Activated CD4-positive, alpha-beta memory T cell treated with anti-CD3 and anti-CD28 coated beads for 36 hours (primary cell): ENCODE data around the gene KCNA1. TPM values are rescaled to one million over a fixed set of nuclear protein-coding genes. Genes with fewer than 3 reads are reported as not detected.

Source experiments
- CTCF ChIA-PET: fragments of 350-600 bp; sonication (Branson Sonifier 250); formaldehyde crosslinking; loops from one replicate; lab custom pipeline; 2021; ENCODE audit warnings: antibody characterized with exemption, inconsistent platforms; lab: Charles Lee
- POLR2A ChIA-PET: fragments of 350-600 bp; sonication (Branson Sonifier 250); formaldehyde crosslinking; loops from one replicate; lab custom pipeline; 2021; ENCODE audit warnings: antibody characterized with exemption; lab: Charles Lee
- DNase-seq: peaks from one replicate; pipeline ENCODE4 v3.0.0-alpha.2; 2020
- H3K27ac Mint-ChIP-seq: one replicate; pipeline ENCODE4 v1.8.0; 2021; ENCODE audit warnings: mixed read lengths
- H3K27me3 Mint-ChIP-seq: one replicate; pipeline ENCODE4 v1.8.0; 2021; ENCODE audit warnings: mixed read lengths
- H3K36me3 Mint-ChIP-seq: one replicate; pipeline ENCODE4 v1.8.0; 2021; ENCODE audit warnings: mixed read lengths
- H3K4me1 Mint-ChIP-seq: one replicate; pipeline ENCODE4 v1.8.0; 2021; ENCODE audit warnings: low read depth, mixed read lengths
- H3K4me3 Mint-ChIP-seq: one replicate; pipeline ENCODE4 v1.8.0; 2021; ENCODE audit warnings: mild to moderate bottlenecking, mixed read lengths
- H3K9me3 Mint-ChIP-seq: one replicate; pipeline ENCODE4 v1.8.0; 2021; ENCODE audit warnings: mixed read lengths
- intact Hi-C: fragments of 100-400 bp; cut with micrococcal nuclease; formaldehyde crosslinking; loops from one replicate; pipeline ENCODE4 v1.15.1; 2023
- total RNA-seq, 2 experiments: library from RNA; stranded (reverse); gene quantifications; one replicate each; pipeline ENCODE4 v1.2.3, GENCODE V29; 2021

KCNA1 gene
- total RNA-seq, 2 experiments from 2014 or later: not detected

- no peak for DNase-seq
- ChIA-PET POLR2A (no interaction called here), CTCF (interaction anchor here (1.5 kb wide), 1 partner anchor 57 kb away, joined by 6 read pairs; no protein-coding TSS in a partner anchor)
- Mint-ChIP-seq H3K27me3 (peaks cover 37% of the 10 kb centered on the region), H3K4me1 (peaks cover 8% of the 10 kb centered on the region), H3K36me3 (no peaks in the 10 kb centered on the region), H3K4me3 (no peak overlapping the region), H3K9me3 (no peaks in the 10 kb centered on the region), H3K27ac (no peak overlapping the region)
- intact Hi-C loops: loop anchor here (5.0 kb wide), 1 partner anchor 57 kb away; no protein-coding TSS in a partner anchor
These were observed 5.0 kb downstream of the KCNA1 start for GRCh38 chr12:4914720-4915119.

GRCh38 chr12:4915752-4916151 is 6.0 kb downstream of the KCNA1 start:
- no peak overlapping the region for H3K27ac Mint-ChIP-seq
- intact Hi-C loops: no loop called here
- no peak overlapping the region for H3K4me3 Mint-ChIP-seq
- peaks cover 33% of the 10 kb centered on the region for H3K27me3 Mint-ChIP-seq
- peaks cover 5% of the 10 kb centered on the region for H3K4me1 Mint-ChIP-seq
- no peaks in the 10 kb centered on the region for H3K9me3 Mint-ChIP-seq
- no peaks in the 10 kb centered on the region for H3K36me3 Mint-ChIP-seq
- POLR2A ChIA-PET: no interaction called here
- CTCF ChIA-PET: no interaction called here
- no peak for DNase-seq

GRCh38 chr12:4918950-4919660 is 9.4 kb downstream of the KCNA1 start:
- intact Hi-C loops: no loop called here
- POLR2A ChIA-PET: no interaction called here
- no peaks in the 10 kb centered on the region for H3K36me3 Mint-ChIP-seq
- H3K9me3 Mint-ChIP-seq: no peaks in the 10 kb centered on the region
- H3K27ac Mint-ChIP-seq: no peak overlapping the region
- CTCF ChIA-PET: no interaction called here
- DNase-seq: no peak
- H3K4me1 Mint-ChIP-seq: no peaks in the 10 kb centered on the region
- no peak overlapping the region for H3K4me3 Mint-ChIP-seq
- peaks cover 22% of the 10 kb centered on the region for H3K27me3 Mint-ChIP-seq

- DNase-seq: no peak
- Mint-ChIP-seq H3K4me1 (no peaks in the 10 kb centered on the region), H3K27me3 (peaks cover 34% of the 10 kb centered on the region), H3K4me3 (no peak overlapping the region), H3K9me3 (no peaks in the 10 kb centered on the region), H3K36me3 (no peaks in the 10 kb centered on the region), H3K27ac (no peak overlapping the region)
- CTCF ChIA-PET: interaction anchor here (1.3 kb wide), 1 partner anchor 75 kb away, joined by 4 read pairs; no protein-coding TSS in a partner anchor
- POLR2A ChIA-PET: no interaction called here
- intact Hi-C loops: no loop called here
These were observed 22.9 kb downstream of the KCNA1 start for GRCh38 chr12:4932576-4932975.

- CTCF ChIA-PET: no interaction called here
- no peaks in the 10 kb centered on the region for H3K36me3 Mint-ChIP-seq
These were observed 23.7 kb downstream of the KCNA1 start for GRCh38 chr12:4933411-4933810.

GRCh38 chr12:4934407-4935035 is 24.8 kb downstream of the KCNA1 start:
- H3K36me3 Mint-ChIP-seq: no peaks in the 10 kb centered on the region
- H3K9me3 Mint-ChIP-seq: no peaks in the 10 kb centered on the region

More at GRCh38 chr12:4933411-4933810, 23.7 kb downstream of the KCNA1 start:
- no peak for DNase-seq
- no peaks in the 10 kb centered on the region for H3K4me1 Mint-ChIP-seq
- intact Hi-C loops: no loop called here
- POLR2A ChIA-PET: no interaction called here
- no peaks in the 10 kb centered on the region for H3K9me3 Mint-ChIP-seq
- H3K27ac Mint-ChIP-seq: no peak overlapping the region
- H3K4me3 Mint-ChIP-seq: no peak overlapping the region
- H3K27me3 Mint-ChIP-seq: peaks cover 34% of the 10 kb centered on the region

GRCh38 chr12:4938900-4939299 is 29.2 kb downstream of the KCNA1 start:
- no peak for DNase-seq
- Mint-ChIP-seq H3K4me3 (no peak overlapping the region), H3K9me3 (no peaks in the 10 kb centered on the region), H3K27me3 (peaks cover 11% of the 10 kb centered on the region), H3K4me1 (no peaks in the 10 kb centered on the region), H3K36me3 (no peaks in the 10 kb centered on the region), H3K27ac (no peak overlapping the region)
- intact Hi-C loops: no loop called here
- POLR2A ChIA-PET: no interaction called here
- CTCF ChIA-PET: no interaction called here

More at GRCh38 chr12:4934407-4935035, 24.8 kb downstream of the KCNA1 start:
- no peaks in the 10 kb centered on the region for H3K4me1 Mint-ChIP-seq
- ChIA-PET CTCF (interaction anchor here (0.8 to 1.2 kb wide), 2 partner anchors 77 to 79 kb away, joined by 3 to 5 read pairs; no protein-coding TSS in a partner anchor), POLR2A (no interaction called here)
- peaks cover 32% of the 10 kb centered on the region for H3K27me3 Mint-ChIP-seq
- no peak for DNase-seq
- intact Hi-C loops: no loop called here
- no peak overlapping the region for H3K4me3 Mint-ChIP-seq
- no peak overlapping the region for H3K27ac Mint-ChIP-seq

GRCh38 chr12:4939418-4940023 is 29.8 kb downstream of the KCNA1 start:
- H3K4me1 Mint-ChIP-seq: no peaks in the 10 kb centered on the region
- no peak overlapping the region for H3K27ac Mint-ChIP-seq
- ChIA-PET POLR2A (no interaction called here), CTCF (no interaction called here)
- no peaks in the 10 kb centered on the region for H3K9me3 Mint-ChIP-seq
- intact Hi-C loops: no loop called here
- peaks cover 8% of the 10 kb centered on the region for H3K27me3 Mint-ChIP-seq
- DNase-seq: no peak
- no peak overlapping the region for H3K4me3 Mint-ChIP-seq
- H3K36me3 Mint-ChIP-seq: no peaks in the 10 kb centered on the region

GRCh38 chr12:4943067-4943937 is 33.6 kb downstream of the KCNA1 start:
- ChIA-PET CTCF (no interaction called here), POLR2A (no interaction called here)
- peaks cover 4% of the 10 kb centered on the region for H3K27me3 Mint-ChIP-seq
- intact Hi-C loops: no loop called here
- H3K4me3 Mint-ChIP-seq: no peak overlapping the region
- no peaks in the 10 kb centered on the region for H3K4me1 Mint-ChIP-seq
- H3K27ac Mint-ChIP-seq: no peak overlapping the region
- H3K9me3 Mint-ChIP-seq: no peaks in the 10 kb centered on the region
- H3K36me3 Mint-ChIP-seq: no peaks in the 10 kb centered on the region
- no peak for DNase-seq

- Mint-ChIP-seq H3K27me3 (peaks cover 4% of the 10 kb centered on the region), H3K36me3 (no peaks in the 10 kb centered on the region), H3K4me1 (no peaks in the 10 kb centered on the region), H3K4me3 (no peak overlapping the region), H3K9me3 (no peaks in the 10 kb centered on the region), H3K27ac (no peak overlapping the region)
- POLR2A ChIA-PET: no interaction called here
- intact Hi-C loops: no loop called here
- no peak for DNase-seq
- CTCF ChIA-PET: interaction anchor here (1.1 kb wide), 1 partner anchor 85 kb away, joined by 3 read pairs; no protein-coding TSS in a partner anchor
These were observed 34.2 kb downstream of the KCNA1 start for GRCh38 chr12:4943938-4944284.

- intact Hi-C loops: no loop called here
- ChIA-PET POLR2A (no interaction called here), CTCF (interaction anchor here (1.0 kb wide), 1 partner anchor 90 kb away, joined by 3 read pairs; no protein-coding TSS in a partner anchor)
- no peak overlapping the region for H3K27ac Mint-ChIP-seq
- no peaks in the 10 kb centered on the region for H3K36me3 Mint-ChIP-seq
- no peaks in the 10 kb centered on the region for H3K9me3 Mint-ChIP-seq
- H3K27me3 Mint-ChIP-seq: peaks cover 4% of the 10 kb centered on the region
- H3K4me1 Mint-ChIP-seq: no peaks in the 10 kb centered on the region
- H3K4me3 Mint-ChIP-seq: no peak overlapping the region
- DNase-seq: no peak
These were observed 37.5 kb downstream of the KCNA1 start for GRCh38 chr12:4947253-4947652.
